GM12873 (cell line): ENCODE results near the gene TCOF1.

Experiments
- CTCF ChIP-seq: IDR thresholded peaks from 2 replicates; pipeline ENCODE4 v1.5.1; 2012; ENCODE audit warnings: low read depth, mild to moderate bottlenecking, moderate library complexity, low read length, control low read depth; ENCODE audit not compliant: insufficient read depth; ENCODE audit errors: missing control alignments

Gene TCOF1, protein sequence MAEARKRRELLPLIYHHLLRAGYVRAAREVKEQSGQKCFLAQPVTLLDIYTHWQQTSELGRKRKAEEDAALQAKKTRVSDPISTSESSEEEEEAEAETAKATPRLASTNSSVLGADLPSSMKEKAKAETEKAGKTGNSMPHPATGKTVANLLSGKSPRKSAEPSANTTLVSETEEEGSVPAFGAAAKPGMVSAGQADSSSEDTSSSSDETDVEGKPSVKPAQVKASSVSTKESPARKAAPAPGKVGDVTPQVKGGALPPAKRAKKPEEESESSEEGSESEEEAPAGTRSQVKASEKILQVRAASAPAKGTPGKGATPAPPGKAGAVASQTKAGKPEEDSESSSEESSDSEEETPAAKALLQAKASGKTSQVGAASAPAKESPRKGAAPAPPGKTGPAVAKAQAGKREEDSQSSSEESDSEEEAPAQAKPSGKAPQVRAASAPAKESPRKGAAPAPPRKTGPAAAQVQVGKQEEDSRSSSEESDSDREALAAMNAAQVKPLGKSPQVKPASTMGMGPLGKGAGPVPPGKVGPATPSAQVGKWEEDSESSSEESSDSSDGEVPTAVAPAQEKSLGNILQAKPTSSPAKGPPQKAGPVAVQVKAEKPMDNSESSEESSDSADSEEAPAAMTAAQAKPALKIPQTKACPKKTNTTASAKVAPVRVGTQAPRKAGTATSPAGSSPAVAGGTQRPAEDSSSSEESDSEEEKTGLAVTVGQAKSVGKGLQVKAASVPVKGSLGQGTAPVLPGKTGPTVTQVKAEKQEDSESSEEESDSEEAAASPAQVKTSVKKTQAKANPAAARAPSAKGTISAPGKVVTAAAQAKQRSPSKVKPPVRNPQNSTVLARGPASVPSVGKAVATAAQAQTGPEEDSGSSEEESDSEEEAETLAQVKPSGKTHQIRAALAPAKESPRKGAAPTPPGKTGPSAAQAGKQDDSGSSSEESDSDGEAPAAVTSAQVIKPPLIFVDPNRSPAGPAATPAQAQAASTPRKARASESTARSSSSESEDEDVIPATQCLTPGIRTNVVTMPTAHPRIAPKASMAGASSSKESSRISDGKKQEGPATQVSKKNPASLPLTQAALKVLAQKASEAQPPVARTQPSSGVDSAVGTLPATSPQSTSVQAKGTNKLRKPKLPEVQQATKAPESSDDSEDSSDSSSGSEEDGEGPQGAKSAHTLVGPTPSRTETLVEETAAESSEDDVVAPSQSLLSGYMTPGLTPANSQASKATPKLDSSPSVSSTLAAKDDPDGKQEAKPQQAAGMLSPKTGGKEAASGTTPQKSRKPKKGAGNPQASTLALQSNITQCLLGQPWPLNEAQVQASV (N-terminal part only)

DNA sequence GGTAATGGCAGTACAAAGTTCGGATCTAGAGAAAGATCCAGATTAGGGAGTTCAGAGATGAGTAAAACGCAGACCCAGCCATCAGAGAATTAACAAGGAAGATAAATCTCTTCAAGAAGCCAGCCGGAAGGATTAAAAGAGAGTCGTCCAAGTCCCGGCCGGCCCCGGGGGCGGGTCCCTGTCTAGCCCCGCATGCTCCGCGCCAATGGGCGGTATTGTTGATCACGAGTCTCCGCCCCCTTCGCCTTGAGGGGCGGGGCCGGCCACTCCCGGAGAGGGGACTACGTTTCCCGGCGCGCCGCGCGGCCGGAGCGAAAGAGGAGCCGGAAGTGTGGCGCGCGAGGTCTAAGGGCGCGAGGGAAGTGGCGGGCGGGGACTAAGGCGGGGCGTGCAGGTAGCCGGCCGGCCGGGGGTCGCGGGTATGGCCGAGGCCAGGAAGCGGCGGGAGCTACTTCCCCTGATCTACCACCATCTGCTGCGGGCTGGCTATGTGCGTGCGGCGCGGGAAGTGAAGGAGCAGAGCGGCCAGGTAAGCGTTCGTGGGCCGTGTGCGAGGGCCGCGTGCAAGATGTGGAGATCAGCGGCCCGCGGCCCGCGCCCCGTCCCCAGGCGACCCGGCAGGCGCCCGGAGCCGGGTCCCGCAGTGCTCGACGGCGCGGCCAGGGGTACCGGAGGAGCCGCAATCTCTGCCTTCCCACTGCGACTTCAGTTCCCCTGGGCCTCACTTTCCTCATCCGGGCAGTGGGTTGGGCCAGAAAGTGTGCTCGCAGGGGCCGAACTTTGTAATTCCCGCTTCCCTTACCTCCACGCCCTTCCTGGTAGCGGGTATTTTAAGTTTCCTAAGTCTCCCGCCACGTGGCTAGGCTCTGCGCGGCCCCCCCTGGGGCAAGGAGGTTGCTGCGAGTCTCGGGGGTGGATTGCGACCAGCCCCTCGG, at the start of gene TCOF1:
TCOF1 (plus strand) TSS at position 372 of the 935 bp plus-strand sequence; CDS start at position 422, 50 bp downstream.
- TF ChIP-seq CTCF = no peak

DNA sequence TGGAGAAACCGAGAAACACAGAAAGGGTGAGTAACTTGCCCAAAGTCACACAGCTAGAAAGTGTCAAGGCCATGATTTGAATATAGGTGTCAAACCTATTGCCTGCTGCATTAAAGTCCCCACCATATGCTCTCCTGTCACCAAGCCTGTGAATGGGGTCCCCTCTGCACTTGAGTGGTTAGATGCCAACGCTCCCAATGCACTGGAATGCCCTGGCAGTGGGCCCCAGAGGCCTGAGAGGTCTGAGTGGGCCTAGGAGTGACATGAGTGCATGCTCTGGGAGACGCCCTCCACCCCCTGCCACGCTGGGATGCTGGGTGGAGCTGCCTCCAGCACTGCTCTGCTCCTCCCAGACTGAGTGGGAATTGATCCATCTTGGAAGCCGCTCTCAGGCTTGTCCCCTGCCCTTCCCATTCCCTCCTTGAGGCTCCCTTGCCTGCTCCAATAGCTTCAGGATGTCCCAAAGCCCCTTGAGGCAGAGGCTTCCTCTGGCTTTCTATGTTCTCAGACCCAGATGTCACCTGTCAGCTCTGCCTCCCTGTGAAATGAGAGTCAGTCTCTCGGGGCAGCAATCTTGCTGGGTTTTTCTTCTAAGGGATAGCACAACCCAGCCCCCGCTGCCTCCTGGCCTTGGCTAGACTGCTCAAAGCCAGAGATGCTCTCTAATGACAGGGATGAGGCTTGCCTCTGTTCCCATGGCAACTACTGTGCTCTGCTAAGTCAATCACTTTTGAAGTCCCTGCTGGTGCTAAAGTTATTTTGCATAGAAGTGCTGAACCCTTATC, 48.2 kb upstream of the TCOF1 start:
- no peak for TF ChIP-seq CTCF

GRCh38 chr5:150309886-150310239, 47.6 kb upstream of the TCOF1 start:
- no peak for TF ChIP-seq CTCF

- no peak for TF ChIP-seq CTCF
Observed at GRCh38 chr5:150310246-150310645, 47.3 kb upstream of the TCOF1 start.

GRCh38 chr5:150311015-150311692, 46.3 kb upstream of the TCOF1 start:
- TF ChIP-seq CTCF = no peak
